Activated CD4-positive, alpha-beta T cell treated with anti-CD3 and anti-CD28 coated beads, Interleukin-2, amount 10 ng/mL, durations not matched to agents 7 days and 5 days (primary cell): ENCODE data around the gene FKBP14. TPM values are rescaled to one million over a fixed set of nuclear protein-coding genes. Genes with fewer than 3 reads are reported as not detected.

ENCODE experiments used
- CTCF ChIA-PET: fragments of 350-600 bp; sonication (Branson Sonifier 250); formaldehyde crosslinking; loops from one replicate; lab custom pipeline; 2021; ENCODE audit warnings: antibody characterized with exemption; lab: Charles Lee
- POLR2A ChIA-PET: fragments of 350-600 bp; sonication (Branson Sonifier 250); formaldehyde crosslinking; loops from one replicate; lab custom pipeline; 2021; ENCODE audit warnings: antibody characterized with exemption; lab: Charles Lee
- DNase-seq: peaks from one replicate; pipeline ENCODE4 v3.0.0-alpha.2; 2020
- H3K27ac Mint-ChIP-seq: one replicate; pipeline ENCODE4 v1.8.0; 2021; ENCODE audit warnings: mild to moderate bottlenecking, moderate library complexity, mixed read lengths
- H3K27me3 Mint-ChIP-seq: one replicate; pipeline ENCODE4 v1.8.0; 2021; ENCODE audit warnings: mixed read lengths
- H3K36me3 Mint-ChIP-seq: one replicate; pipeline ENCODE4 v1.8.0; 2021; ENCODE audit warnings: low read depth, mixed read lengths
- H3K4me1 Mint-ChIP-seq: one replicate; pipeline ENCODE4 v1.8.0; 2021; ENCODE audit warnings: mixed read lengths
- H3K4me3 Mint-ChIP-seq: one replicate; pipeline ENCODE4 v1.8.0; 2021; ENCODE audit warnings: mild to moderate bottlenecking, moderate library complexity, mixed read lengths
- H3K9me3 Mint-ChIP-seq: one replicate; pipeline ENCODE4 v1.8.0; 2021; ENCODE audit warnings: mixed read lengths
- total RNA-seq, 2 experiments: library from RNA; stranded (reverse); gene quantifications; one replicate each; pipeline ENCODE4 v1.2.3, GENCODE V29; 2021

The FKBP14 gene
- total RNA-seq, 2 experiments from 2014 or later: 3.0 to 4.1 TPM

DNA sequence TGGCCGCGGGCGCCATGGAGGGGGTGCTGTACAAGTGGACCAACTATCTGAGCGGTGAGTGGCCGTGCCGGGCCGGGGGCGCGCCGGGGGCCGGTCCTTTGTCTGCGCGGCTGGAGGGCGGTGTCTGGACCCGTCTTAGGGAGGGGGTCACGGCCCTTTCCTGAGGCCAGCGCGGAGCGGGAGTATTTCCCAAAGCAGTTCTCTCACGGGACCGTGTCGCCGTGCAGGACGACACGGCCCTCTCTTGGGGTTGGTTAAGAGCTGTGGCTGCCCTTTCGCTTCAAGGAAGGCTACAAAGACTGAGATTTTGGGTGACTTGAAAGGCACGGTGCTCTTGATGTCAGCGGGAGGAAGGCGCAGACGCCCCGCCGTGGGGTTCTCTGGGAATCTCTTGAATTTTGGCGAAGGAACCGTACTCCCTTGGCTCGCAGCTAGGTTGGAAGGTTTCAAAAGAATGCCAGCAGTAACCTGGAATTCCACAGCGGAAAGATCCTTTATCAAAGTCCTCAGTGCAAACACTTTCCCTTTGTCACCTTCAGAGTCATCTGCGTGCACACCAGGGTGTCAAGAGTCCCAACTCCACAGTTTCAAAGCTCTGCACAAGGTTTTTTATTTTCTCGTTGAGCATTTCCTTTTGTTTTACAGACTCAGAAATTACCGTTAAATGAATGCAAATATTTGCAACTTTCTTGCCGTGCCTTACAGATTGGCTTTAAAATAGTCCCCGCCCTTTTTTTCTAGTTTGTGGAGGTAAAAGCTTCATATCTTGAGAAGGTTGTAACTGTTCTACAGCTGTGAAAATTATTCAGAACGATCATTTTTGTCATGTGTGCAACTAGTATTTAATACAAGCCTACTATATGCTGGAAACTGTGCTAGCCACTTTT lies 2.5 kb upstream of the FKBP14 start:
- no peak overlapping the region for H3K4me3 Mint-ChIP-seq
- CTCF ChIA-PET: interaction anchor here (0.8 kb wide), 1 partner anchor 15 kb away, joined by 3 read pairs; no protein-coding TSS in a partner anchor
- H3K4me1 Mint-ChIP-seq: peaks cover 23% of the 10 kb centered on the region
- H3K9me3 Mint-ChIP-seq: no peaks in the 10 kb centered on the region
- H3K36me3 Mint-ChIP-seq: no peaks in the 10 kb centered on the region
- DNase-seq: peak; percentile 24
- peak overlapping the region; percentile 80 for H3K27ac Mint-ChIP-seq
- H3K27me3 Mint-ChIP-seq: no peaks in the 10 kb centered on the region
- POLR2A ChIA-PET: no interaction called here

DNA sequence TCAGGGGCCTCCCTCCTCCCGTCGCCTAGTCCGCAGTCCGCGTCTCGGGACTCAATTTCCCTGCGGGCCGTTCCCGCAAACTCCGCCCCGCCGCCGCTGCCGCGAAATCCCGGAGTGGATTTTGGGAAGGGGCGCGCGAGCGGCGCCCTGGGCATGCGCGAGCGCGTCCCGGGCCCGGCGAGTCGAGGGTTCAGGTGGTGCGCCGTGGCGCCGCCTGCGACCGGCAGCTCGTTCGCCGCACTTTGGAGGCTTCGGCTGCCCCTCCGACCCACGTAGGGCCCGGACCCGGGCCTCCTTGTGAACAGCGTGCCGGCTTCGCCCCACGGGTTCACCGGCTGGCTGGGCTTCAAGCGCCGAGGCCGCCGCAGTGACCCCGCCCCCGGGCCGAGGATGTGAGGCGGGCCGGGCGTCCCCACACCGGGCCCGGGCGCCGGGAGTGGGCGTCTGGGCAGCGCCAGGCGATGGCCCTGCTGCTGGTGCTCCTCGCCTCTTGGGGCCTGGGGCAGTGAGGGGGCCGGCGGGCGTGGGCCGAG lies 1.8 kb upstream of the FKBP14 start, which contains the start of gene PLEKHA8:
Gene PLEKHA8 (plus strand): TSS at position 197 of the 533 bp plus-strand sequence. CDS start 351 bp downstream, outside the sequence.
- no peaks in the 10 kb centered on the region for H3K9me3 Mint-ChIP-seq
- peaks cover 1% of the 10 kb centered on the region for H3K36me3 Mint-ChIP-seq
- H3K27ac Mint-ChIP-seq: peak within 1 kb of the TSS; percentile 84
- ChIA-PET CTCF (interaction anchor here (0.8 kb wide), 1 partner anchor 14 kb away, joined by 3 read pairs; no protein-coding TSS in a partner anchor), POLR2A (no interaction called here)
- no peaks in the 10 kb centered on the region for H3K27me3 Mint-ChIP-seq
- H3K4me1 Mint-ChIP-seq: peaks cover 31% of the 10 kb centered on the region
- DNase-seq: peak; percentile 86
- no peak within 1 kb of the TSS for H3K4me3 Mint-ChIP-seq

DNA sequence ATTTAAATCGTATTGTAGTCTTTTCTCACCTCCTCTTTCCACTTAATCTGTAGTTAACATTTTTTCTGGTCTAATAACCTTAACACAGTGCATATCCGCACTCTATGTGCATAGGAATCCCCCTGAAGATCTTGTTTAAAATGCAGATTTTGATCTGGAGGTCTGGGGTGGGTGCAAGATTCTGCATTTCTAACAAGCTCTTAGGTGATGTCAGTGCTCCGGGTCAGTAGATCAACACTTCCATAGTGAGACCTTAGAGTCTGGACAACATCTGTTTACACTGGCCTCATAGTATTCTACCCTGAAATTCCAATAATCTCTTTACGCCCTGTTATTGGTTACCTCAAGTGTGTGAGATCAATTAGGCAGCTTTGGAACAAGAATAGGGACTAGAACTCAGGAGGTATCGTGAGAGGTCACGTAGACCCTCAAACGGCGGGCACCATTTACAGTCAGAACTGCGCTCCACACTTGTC lies 1.3 kb upstream of the FKBP14 start:
- Mint-ChIP-seq H3K36me3 (peaks cover 1% of the 10 kb centered on the region), H3K9me3 (no peaks in the 10 kb centered on the region), H3K4me3 (no peak overlapping the region), H3K27me3 (no peaks in the 10 kb centered on the region), H3K4me1 (peaks cover 34% of the 10 kb centered on the region), H3K27ac (peak overlapping the region; percentile 84)
- POLR2A ChIA-PET: no interaction called here
- CTCF ChIA-PET: interaction anchor here (1.4 kb wide), 1 partner anchor 34 kb away, joined by 3 read pairs; no protein-coding TSS in a partner anchor
- no peak for DNase-seq

DNA sequence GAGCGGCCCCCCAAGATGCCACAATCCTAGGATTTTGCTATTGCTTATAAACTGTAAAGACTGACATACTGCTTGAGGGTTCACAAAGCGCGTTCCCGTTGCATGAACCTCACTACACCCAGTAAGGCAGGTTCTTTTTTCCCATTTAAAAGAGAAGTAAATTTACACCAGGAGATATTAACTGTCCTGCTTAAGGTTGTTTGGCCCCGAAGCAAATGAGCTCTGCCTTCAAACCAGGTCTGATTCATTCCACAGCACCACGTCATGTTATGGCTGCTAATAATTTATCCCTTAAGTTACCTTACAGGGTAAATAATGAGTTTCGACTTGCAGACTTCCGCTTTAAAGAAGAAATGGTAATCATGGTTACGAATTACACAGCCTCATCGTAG lies 559 bp upstream of the FKBP14 start:
- peak overlapping the region; percentile 84 for H3K27ac Mint-ChIP-seq
- H3K36me3 Mint-ChIP-seq: peaks cover 1% of the 10 kb centered on the region
- ChIA-PET CTCF (interaction anchor here (1.4 kb wide), 1 partner anchor 35 kb away, joined by 3 read pairs; no protein-coding TSS in a partner anchor), POLR2A (no interaction called here)
- DNase-seq: peak; percentile 24
- H3K4me1 Mint-ChIP-seq: peaks cover 34% of the 10 kb centered on the region
- H3K4me3 Mint-ChIP-seq: no peak overlapping the region
- H3K27me3 Mint-ChIP-seq: no peaks in the 10 kb centered on the region
- no peaks in the 10 kb centered on the region for H3K9me3 Mint-ChIP-seq

DNA sequence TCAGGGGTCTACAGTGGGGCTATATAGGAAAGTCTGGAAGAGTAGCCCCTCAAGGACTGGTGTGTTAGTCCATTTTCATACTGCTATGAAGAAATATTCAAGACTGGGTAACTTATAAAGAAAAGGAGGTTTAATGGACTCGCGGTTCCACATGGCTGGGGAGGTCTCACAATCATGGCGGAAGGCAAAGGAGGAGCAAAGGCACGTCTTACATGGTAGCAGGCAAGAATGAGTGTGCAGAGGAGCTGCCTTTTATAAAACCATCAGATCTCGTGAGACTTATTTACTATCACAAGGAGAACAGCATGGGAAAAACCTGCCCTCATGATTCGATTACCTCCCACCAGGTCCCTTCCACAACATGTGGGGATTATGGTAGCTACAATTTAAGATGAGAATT lies 3.0 kb downstream of the FKBP14 start:
- H3K4me1 Mint-ChIP-seq: peaks cover 34% of the 10 kb centered on the region
- no peak overlapping the region for H3K27ac Mint-ChIP-seq
- no peak for DNase-seq
- ChIA-PET POLR2A (no interaction called here), CTCF (interaction anchor here (0.7 kb wide), 1 partner anchor 1335 kb away, joined by 3 read pairs; no protein-coding TSS in a partner anchor)
- no peaks in the 10 kb centered on the region for H3K9me3 Mint-ChIP-seq
- no peak overlapping the region for H3K4me3 Mint-ChIP-seq
- H3K27me3 Mint-ChIP-seq: no peaks in the 10 kb centered on the region
- H3K36me3 Mint-ChIP-seq: peaks cover 1% of the 10 kb centered on the region

DNA sequence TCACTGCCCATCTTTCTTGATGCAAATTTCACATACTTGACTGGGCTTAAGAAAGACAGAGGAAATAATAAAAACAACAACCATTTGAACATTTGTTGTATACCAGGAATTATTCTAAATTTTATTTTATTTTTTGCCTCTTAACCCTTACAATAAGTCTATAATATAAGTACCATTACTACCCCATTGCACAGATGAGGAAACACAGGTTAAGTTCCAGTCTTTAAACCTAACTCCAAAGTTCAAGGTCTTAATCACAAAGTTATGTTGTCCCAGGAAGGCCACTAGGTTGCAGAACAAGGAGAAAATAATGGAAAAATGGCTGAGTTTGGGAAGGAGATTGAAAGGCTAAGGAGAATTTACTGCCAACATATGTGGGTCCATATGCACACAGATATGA lies 3.5 kb downstream of the FKBP14 start:
- POLR2A ChIA-PET: no interaction called here
- H3K4me1 Mint-ChIP-seq: peaks cover 34% of the 10 kb centered on the region

DNA sequence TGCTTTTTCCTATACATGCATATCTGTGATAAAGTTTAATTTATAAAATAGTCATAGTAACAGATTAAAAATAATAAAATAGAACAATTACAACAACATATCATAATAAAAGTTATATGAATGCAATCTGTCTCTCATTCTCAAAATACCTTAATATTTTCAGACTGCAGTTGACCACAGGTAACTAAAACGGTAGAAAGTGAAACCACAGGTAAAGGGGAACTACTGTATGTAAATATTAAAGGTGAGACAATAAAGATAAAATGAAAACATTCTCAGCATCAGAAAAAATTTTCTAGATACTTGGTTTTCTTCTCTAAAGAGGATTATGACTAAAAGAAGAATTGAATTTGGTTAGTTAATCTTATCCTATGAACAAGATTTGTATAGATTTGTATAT lies 6.0 kb downstream of the FKBP14 start:
- Mint-ChIP-seq H3K27me3 (no peaks in the 10 kb centered on the region), H3K4me1 (peaks cover 19% of the 10 kb centered on the region), H3K4me3 (no peak overlapping the region), H3K9me3 (no peaks in the 10 kb centered on the region), H3K27ac (no peak overlapping the region), H3K36me3 (peaks cover 1% of the 10 kb centered on the region)
- no peak for DNase-seq
- ChIA-PET CTCF (no interaction called here), POLR2A (no interaction called here)

More for the DNA sequence above, 3.5 kb downstream of the FKBP14 start:
- Mint-ChIP-seq H3K27ac (no peak overlapping the region), H3K4me3 (no peak overlapping the region), H3K9me3 (no peaks in the 10 kb centered on the region), H3K36me3 (peaks cover 1% of the 10 kb centered on the region), H3K27me3 (no peaks in the 10 kb centered on the region)
- no peak for DNase-seq
- CTCF ChIA-PET: no interaction called here

DNA sequence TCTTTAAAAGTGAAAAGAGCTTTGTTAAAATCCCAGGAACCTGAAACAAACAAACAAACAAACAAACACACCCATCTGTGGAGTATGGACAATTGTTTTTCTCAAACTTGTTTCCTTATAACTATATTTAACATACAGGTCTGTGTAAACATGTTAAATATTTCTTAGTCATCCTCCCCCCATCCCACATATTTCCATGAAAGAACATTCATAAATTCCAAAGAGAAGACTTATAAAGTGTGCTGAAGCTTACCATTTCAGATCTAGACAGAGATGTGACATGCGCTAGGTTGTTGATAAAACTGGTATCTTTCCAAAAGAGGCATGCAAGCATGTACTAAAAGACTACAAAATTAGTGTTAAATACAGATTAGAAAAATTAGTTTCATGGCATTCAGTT lies 6.5 kb downstream of the FKBP14 start:
- Mint-ChIP-seq H3K27me3 (no peaks in the 10 kb centered on the region), H3K36me3 (peaks cover 1% of the 10 kb centered on the region), H3K27ac (no peak overlapping the region), H3K9me3 (no peaks in the 10 kb centered on the region), H3K4me1 (peaks cover 14% of the 10 kb centered on the region), H3K4me3 (no peak overlapping the region)
- ChIA-PET CTCF (no interaction called here), POLR2A (no interaction called here)
- DNase-seq: no peak

DNA sequence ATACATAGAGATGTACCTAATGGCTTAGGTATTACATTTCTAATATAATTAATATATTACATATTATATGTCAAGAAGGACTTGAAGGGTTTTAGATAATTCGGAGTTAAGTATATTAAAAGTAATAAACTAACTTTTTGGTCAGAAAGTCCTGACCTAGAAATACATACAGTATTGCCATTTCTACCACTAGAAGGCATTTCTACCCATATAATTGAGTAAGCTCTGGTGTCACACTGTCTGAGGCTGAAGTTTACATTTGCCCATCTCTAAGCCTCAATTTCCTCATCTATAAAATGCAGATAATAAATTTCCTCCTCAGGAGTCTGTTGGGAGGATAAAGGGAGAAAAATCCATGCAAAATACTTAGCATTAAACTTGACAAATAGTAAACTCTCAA lies 7.1 kb downstream of the FKBP14 start:
- H3K4me1 Mint-ChIP-seq: peaks cover 11% of the 10 kb centered on the region
- no peak for DNase-seq
- no peaks in the 10 kb centered on the region for H3K27me3 Mint-ChIP-seq
- H3K4me3 Mint-ChIP-seq: no peak overlapping the region
- H3K27ac Mint-ChIP-seq: no peak overlapping the region
- H3K36me3 Mint-ChIP-seq: peaks cover 1% of the 10 kb centered on the region
- POLR2A ChIA-PET: no interaction called here
- CTCF ChIA-PET: no interaction called here
- no peaks in the 10 kb centered on the region for H3K9me3 Mint-ChIP-seq

DNA sequence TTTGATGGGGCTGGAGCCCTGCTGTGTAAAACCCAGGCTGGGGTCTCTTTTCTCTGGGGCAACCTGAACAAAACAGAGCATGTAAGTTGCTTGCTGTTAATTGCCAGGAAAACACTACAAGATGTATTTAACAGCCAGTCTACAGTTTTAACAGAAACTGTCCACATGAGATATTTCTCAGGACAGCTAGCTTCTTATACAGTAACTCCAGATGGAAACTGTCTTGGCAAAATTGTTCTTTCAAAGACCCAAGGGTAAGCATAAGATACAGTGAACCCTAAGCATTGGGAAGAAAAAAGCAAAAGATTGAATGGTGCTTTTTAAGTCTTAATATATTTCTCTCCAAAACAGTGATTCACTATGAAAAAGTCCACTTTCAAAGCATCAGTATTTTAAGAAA lies 8.1 kb downstream of the FKBP14 start:
- no peak for DNase-seq
- ChIA-PET POLR2A (no interaction called here), CTCF (no interaction called here)
- no peaks in the 10 kb centered on the region for H3K36me3 Mint-ChIP-seq
- no peak overlapping the region for H3K4me3 Mint-ChIP-seq
- peaks cover 5% of the 10 kb centered on the region for H3K4me1 Mint-ChIP-seq
- H3K27me3 Mint-ChIP-seq: no peaks in the 10 kb centered on the region
- no peaks in the 10 kb centered on the region for H3K9me3 Mint-ChIP-seq
- H3K27ac Mint-ChIP-seq: no peak overlapping the region

DNA sequence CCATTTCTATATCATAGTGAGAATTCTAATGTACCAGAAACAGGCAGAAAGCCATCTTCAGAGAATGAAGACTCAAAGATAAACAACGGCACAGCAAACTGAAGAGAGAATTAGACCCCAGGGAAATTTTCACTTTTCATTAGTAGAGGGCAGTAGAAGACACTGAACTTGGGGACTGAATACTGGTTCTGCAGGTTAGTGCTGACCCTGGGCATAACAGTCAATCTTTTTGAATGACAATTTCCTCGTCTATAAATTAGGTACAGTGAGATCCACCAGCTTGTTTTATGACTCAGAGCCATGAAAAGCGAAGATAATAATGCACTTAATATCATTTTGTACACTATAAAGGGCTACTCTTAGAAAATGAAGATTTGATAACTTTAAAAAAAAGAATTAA lies 13.7 kb downstream of the FKBP14 start:
- Mint-ChIP-seq H3K9me3 (no peaks in the 10 kb centered on the region), H3K36me3 (no peaks in the 10 kb centered on the region), H3K4me3 (no peak overlapping the region), H3K4me1 (no peaks in the 10 kb centered on the region), H3K27ac (no peak overlapping the region), H3K27me3 (no peaks in the 10 kb centered on the region)
- ChIA-PET POLR2A (no interaction called here), CTCF (no interaction called here)
- DNase-seq: no peak

DNA sequence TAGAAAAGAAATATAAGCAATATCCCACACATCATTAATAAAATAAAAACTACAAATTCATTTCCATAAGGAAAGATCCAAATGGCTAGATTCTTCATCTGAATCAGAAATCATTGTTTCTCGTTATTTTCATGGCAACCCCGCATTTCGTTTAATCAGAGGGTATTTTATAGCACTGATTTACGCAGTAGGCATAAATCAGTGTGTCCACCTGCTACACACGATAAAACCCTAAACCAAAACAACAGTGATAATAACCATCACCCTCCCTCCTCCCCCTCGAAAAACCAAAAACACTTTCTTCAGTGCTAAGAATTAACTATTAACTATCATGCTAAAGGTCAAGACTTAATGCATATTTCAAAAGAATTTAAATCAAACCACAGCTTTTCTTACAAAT lies 16.5 kb downstream of the FKBP14 start:
- no peak overlapping the region for H3K4me3 Mint-ChIP-seq

DNA sequence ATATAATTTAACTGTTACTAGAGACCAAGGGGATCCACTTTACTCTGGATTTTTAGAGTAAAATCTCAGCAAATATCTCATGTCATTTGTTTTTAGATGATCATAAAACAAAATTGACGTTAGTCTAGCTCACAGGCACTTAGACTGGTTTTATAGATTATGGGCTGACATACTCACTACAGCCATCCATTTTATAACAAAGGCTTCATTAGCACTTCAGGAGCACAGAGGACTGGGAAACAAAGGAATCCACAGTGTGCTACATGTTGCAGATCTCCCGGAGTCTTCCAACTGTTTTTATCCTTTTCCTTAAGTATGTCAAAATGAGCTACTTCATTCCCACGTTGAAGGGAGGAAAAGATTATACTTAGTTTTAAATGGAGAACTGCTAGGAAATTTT lies 21.0 kb downstream of the FKBP14 start:
- Mint-ChIP-seq H3K4me3 (no peak overlapping the region), H3K27me3 (peaks cover 8% of the 10 kb centered on the region), H3K4me1 (no peaks in the 10 kb centered on the region), H3K9me3 (no peaks in the 10 kb centered on the region), H3K27ac (no peak overlapping the region), H3K36me3 (no peaks in the 10 kb centered on the region)
- ChIA-PET POLR2A (no interaction called here), CTCF (no interaction called here)
- DNase-seq: no peak

More for the DNA sequence above, 16.5 kb downstream of the FKBP14 start:
- POLR2A ChIA-PET: no interaction called here
- no peak for DNase-seq
- Mint-ChIP-seq H3K4me1 (no peaks in the 10 kb centered on the region), H3K27me3 (no peaks in the 10 kb centered on the region), H3K9me3 (no peaks in the 10 kb centered on the region), H3K27ac (no peak overlapping the region), H3K36me3 (no peaks in the 10 kb centered on the region)
- CTCF ChIA-PET: no interaction called here
